Parathyroid adenoma (tissue), 2 donors: Measurements from ENCODE around the gene ATP5F1C.
"Not testable (repeated sequence)": the region's sequence is repeated elsewhere in the genome, so short reads cannot be mapped to it uniquely, and the experiment has no call there.

Source experiments
- H2AFZ ChIP-seq: fragments of 300-600 bp; sonication (generic); one replicate; pipeline ENCODE4 v1.7.0; 2017; ENCODE audit warnings: antibody characterized with exemption, mild to moderate bottlenecking
- H3K27ac ChIP-seq: fragments of 300-600 bp; sonication (generic); one replicate; pipeline ENCODE4 v1.7.0; 2017
- H3K27me3 ChIP-seq: fragments of 300-600 bp; sonication (generic); one replicate; pipeline ENCODE4 v1.7.0; 2017; ENCODE audit warnings: low read length; ENCODE audit not compliant: control insufficient read depth, insufficient read depth
- H3K36me3 ChIP-seq: fragments of 300-600 bp; sonication (generic); one replicate; pipeline ENCODE4 v1.7.0; 2017; ENCODE audit warnings: low read length; ENCODE audit not compliant: control insufficient read depth, insufficient read depth
- H3K4me1 ChIP-seq: fragments of 300-600 bp; sonication (generic); one replicate; pipeline ENCODE4 v1.7.0; 2017; ENCODE audit warnings: control low read depth
- H3K4me2 ChIP-seq: fragments of 300-600 bp; sonication (generic); one replicate; pipeline ENCODE4 v1.7.0; 2017; ENCODE audit warnings: low read length
- H3K4me3 ChIP-seq: fragments of 300-600 bp; sonication (generic); one replicate; pipeline ENCODE4 v1.7.0; 2017; ENCODE audit warnings: low read depth, low read length
- H3K79me2 ChIP-seq: fragments of 300-600 bp; sonication (generic); one replicate; pipeline ENCODE4 v1.7.0; 2017; ENCODE audit warnings: control low read depth
- H3K9ac ChIP-seq: fragments of 300-600 bp; sonication (generic); one replicate; pipeline ENCODE4 v1.7.0; 2017; ENCODE audit warnings: mild to moderate bottlenecking
- H3K9me3 ChIP-seq: fragments of 300-600 bp; sonication (generic); one replicate; pipeline ENCODE4 v1.7.0; 2017; ENCODE audit warnings: low read length; ENCODE audit not compliant: control insufficient read depth
- CTCF ChIP-seq: fragments of 300-600 bp; sonication (generic); IDR thresholded peaks from one replicate; pipeline ENCODE4 v1.7.0; 2017; ENCODE audit warnings: antibody characterized with exemption, mild to moderate bottlenecking
- donor health status: primary hyperparathyroidism.

ATP5F1C gene

GRCh38 chr10:7787857-7788638 lies at the start of gene ATP5F1C, which contains the start of gene KIN:
Gene ATP5F1C (plus strand): TSS chr10:7788177. CDS start chr10:7788208, 31 bp downstream.
Gene KIN (minus strand): TSS chr10:7787993. CDS start chr10:7787933, 60 bp downstream.
- Histone ChIP-seq H3K9me3 (no peaks in the 10 kb centered on the region), H3K79me2 (peaks cover 39% of the 10 kb centered on the region), H3K4me2 (peak within 1 kb of the TSS; percentile 84), H3K27me3 (no peaks in the 10 kb centered on the region), H3K36me3 (no peaks in the 10 kb centered on the region), H3K4me3 (peak within 1 kb of the TSS; percentile 85), H3K9ac (peak within 1 kb of the TSS; percentile 56), H3K27ac (peak within 1 kb of the TSS; percentile 86), H3K4me1 (peaks cover 17% of the 10 kb centered on the region), H2AFZ (peak within 1 kb of the TSS; percentile 91)
- TF ChIP-seq CTCF: no peak

GRCh38 chr10:7738536-7739407 lies 49.2 kb upstream of the ATP5F1C start:
- Histone ChIP-seq H3K9ac (no peak overlapping the region), H3K4me3 (no peak overlapping the region), H3K4me2 (no peak overlapping the region), H3K4me1 (no peaks in the 10 kb centered on the region), H3K27ac (no peak overlapping the region), H3K27me3 (no peaks in the 10 kb centered on the region), H2AFZ (no peak overlapping the region), H3K79me2 (no peaks in the 10 kb centered on the region), H3K36me3 (no peaks in the 10 kb centered on the region), H3K9me3 (no peaks in the 10 kb centered on the region)
- TF ChIP-seq CTCF: no peak

- H3K9me3 ChIP-seq: no peaks in the 10 kb centered on the region
- H2AFZ ChIP-seq: no peak overlapping the region
- no peaks in the 10 kb centered on the region for H3K79me2 ChIP-seq
- no peaks in the 10 kb centered on the region for H3K4me1 ChIP-seq
- no peak overlapping the region for H3K27ac ChIP-seq
- no peak for TF ChIP-seq CTCF
- no peak overlapping the region for H3K4me3 ChIP-seq
- H3K4me2 ChIP-seq: no peak overlapping the region
- H3K36me3 ChIP-seq: no peaks in the 10 kb centered on the region
- H3K9ac ChIP-seq: no peak overlapping the region
- no peaks in the 10 kb centered on the region for H3K27me3 ChIP-seq
These were observed 43.7 kb upstream of the ATP5F1C start for GRCh38 chr10:7744307-7744706.

GRCh38 chr10:7748637-7749036 lies 39.3 kb upstream of the ATP5F1C start:
- not testable (repeated sequence) for H3K4me3 ChIP-seq, H3K4me1 ChIP-seq, H3K9me3 ChIP-seq, H2AFZ ChIP-seq, H3K4me2 ChIP-seq, H3K79me2 ChIP-seq, H3K27me3 ChIP-seq, H3K27ac ChIP-seq, H3K36me3 ChIP-seq, H3K9ac ChIP-seq

GRCh38 chr10:7750222-7750621 lies 37.8 kb upstream of the ATP5F1C start:
- Histone ChIP-seq H3K27ac (no peak overlapping the region), H2AFZ (no peak overlapping the region), H3K36me3 (no peaks in the 10 kb centered on the region), H3K9me3 (no peaks in the 10 kb centered on the region), H3K27me3 (no peaks in the 10 kb centered on the region), H3K4me3 (no peak overlapping the region), H3K4me1 (no peaks in the 10 kb centered on the region), H3K4me2 (no peak overlapping the region), H3K9ac (no peak overlapping the region), H3K79me2 (no peaks in the 10 kb centered on the region)
- no peak for TF ChIP-seq CTCF
